HepG2 (cell line): Measurements from ENCODE around the gene BCAP29. TPM values are rescaled to one million over a fixed set of nuclear protein-coding genes. Genes with fewer than 3 reads are reported as not detected.

ENCODE experiments used
- ATRX ChIP-seq: sonication (generic); formaldehyde crosslinking; IDR thresholded peaks from 2 replicates; pipeline ENCODE4 v1.4.0; 2020; ENCODE audit warnings: missing genetic modification reagents, borderline replicate concordance
- HNRNPK ChIP-seq: fragments of 200-400 bp; formaldehyde crosslinking; IDR thresholded peaks from 2 replicates; pipeline ENCODE4 v1.6.1; 2018; ENCODE audit warnings: low read length, low read depth, moderate library complexity, mild to moderate bottlenecking; ENCODE audit not compliant: poor library complexity, severe bottlenecking
- MAX ChIP-seq: IDR thresholded peaks from 2 replicates; pipeline ENCODE4 v1.6.1; 2012; ENCODE audit warnings: inconsistent platforms
- MED13 ChIP-seq: sonication (generic); formaldehyde crosslinking; IDR thresholded peaks from 2 replicates; pipeline ENCODE4 v1.5.0; 2020; ENCODE audit warnings: missing genetic modification reagents
- MYC ChIP-seq: sonication (generic); formaldehyde crosslinking; IDR thresholded peaks from 2 replicates; pipeline ENCODE4 v1.9.0; 2021; ENCODE audit warnings: missing genetic modification reagents, borderline replicate concordance
- NFIB ChIP-seq: sonication (generic); formaldehyde crosslinking; IDR thresholded peaks from 2 replicates; pipeline ENCODE4 v1.9.0; 2021; ENCODE audit warnings: missing genetic modification reagents, mild to moderate bottlenecking, borderline replicate concordance
- SAFB2 ChIP-seq: sonication (generic); formaldehyde crosslinking; IDR thresholded peaks from 2 replicates; pipeline ENCODE4 v1.5.1; 2020; ENCODE audit warnings: missing genetic modification reagents, low read depth, mild to moderate bottlenecking, borderline replicate concordance
- SKIL ChIP-seq: sonication (generic); formaldehyde crosslinking; IDR thresholded peaks from 2 replicates; pipeline ENCODE4 v1.8.0; 2022; ENCODE audit warnings: missing genetic modification reagents, mild to moderate bottlenecking, moderate library complexity, borderline replicate concordance
- SOX13 ChIP-seq, 3 experiments: fragments of 450-650 bp in 1 of 3; sonication (generic) in 1 of 3; formaldehyde crosslinking in 1 of 3; IDR thresholded peaks in 2 of 3; conservative IDR thresholded peaks in 1 of 3; 2 replicates each; pipeline versions ENCODE4 v1.5.0 to v1.6.1; 2016 to 2020; ENCODE audit warnings: antibody characterized with exemption in 1 of 3, mild to moderate bottlenecking in 1 of 3, missing compliant biosample characterization in 1 of 3, missing genetic modification reagents in 1 of 3, moderate library complexity in 1 of 3
- STAT6 ChIP-seq: sonication (generic); formaldehyde crosslinking; IDR thresholded peaks from 2 replicates; pipeline ENCODE4 v1.4.0; 2020; ENCODE audit warnings: missing genetic modification reagents, mild to moderate bottlenecking, borderline replicate concordance
- TBP ChIP-seq: sonication (generic); formaldehyde crosslinking; IDR thresholded peaks from 2 replicates; pipeline ENCODE4 v1.5.0; 2020; ENCODE audit warnings: missing genetic modification reagents
- U2AF1 ChIP-seq: fragments of 200-400 bp; formaldehyde crosslinking; optimal IDR thresholded peaks from 2 replicates; pipeline ENCODE3; 2017; ENCODE audit warnings: mild to moderate bottlenecking, low read depth, low read length
- ZNF280B ChIP-seq: sonication (generic); formaldehyde crosslinking; IDR thresholded peaks from 2 replicates; pipeline ENCODE4 v1.5.0; 2020; ENCODE audit warnings: missing genetic modification reagents, mild to moderate bottlenecking, borderline replicate concordance
- ZNF33A ChIP-seq: sonication (generic); formaldehyde crosslinking; IDR thresholded peaks from 2 replicates; pipeline ENCODE4 v1.5.1; 2020; ENCODE audit warnings: missing genetic modification reagents, mild to moderate bottlenecking, moderate library complexity, borderline replicate concordance
- ZNF597 ChIP-seq: sonication (generic); formaldehyde crosslinking; IDR thresholded peaks from 2 replicates; pipeline ENCODE4 v1.5.0; 2020; ENCODE audit warnings: missing genetic modification reagents
- ZNF7 ChIP-seq: IDR thresholded peaks from 2 replicates; pipeline ENCODE4 v1.6.1; 2016; ENCODE audit warnings: missing biosample characterization, missing genetic modification reagents
- ZNF800 ChIP-seq: sonication (generic); formaldehyde crosslinking; IDR thresholded peaks from 2 replicates; pipeline ENCODE4 v1.4.0; 2020; ENCODE audit warnings: missing genetic modification reagents
- polyA plus RNA-seq, 8 experiments: library from polyadenylated mRNA; depleted of rRNA in 3 of 8; stranded (reverse) in 7 of 8; unstranded in 1 of 8; fragments of >200 nt; fragmentation: Illumina TruSeq in 4 of 8; extraction: Trizol in 4 of 8; gene quantifications; 2 replicates each; pipeline versions ENCODE4 v1.2.1 to v1.2.3, GENCODE V29; 2011 to 2016; ENCODE audit warnings: low read depth in 4 of 8, missing spikeins in 1 of 8, mixed read lengths in 1 of 8; ENCODE audit not compliant: insufficient read depth in 1 of 8
- total RNA-seq, 5 experiments: library from RNA; depleted of rRNA; stranded (reverse); fragments of >200 nt; fragmentation: Illumina TruSeq; extraction: Trizol; gene quantifications; 2 replicates each; pipeline ENCODE4 v1.2.3, GENCODE V29; 2016; ENCODE audit warnings: low read depth in 1 of 5

BCAP29 gene
- total and polyA plus RNA-seq, 2 of the 13 experiments (the other 11 are each of a cell fraction or from before 2014, with no cell fraction given) = 15.3 to 35.6 TPM

GRCh38 chr7:107563775-107564552, 16.1 kb upstream of the BCAP29 start, which contains the start of the genes COG5 and DUS4L (continued):
- TF ChIP-seq SKIL = no peak
- TF ChIP-seq TBP (CRISPR knock-in tag) = no peak
- TF ChIP-seq U2AF1 = peak; percentile 46
- no peak for TF ChIP-seq STAT6 (CRISPR knock-in tag)
- TF ChIP-seq SOX13 (IDR thresholded peaks at IDR 0.05) = no peak
- 0 out of 4 replicates have a peak, but pooled peaks of 1 of the 2 experiments have one; percentile 4 for TF ChIP-seq SOX13 (CRISPR knock-in tag; conservative IDR thresholded peaks at IDR 0.05 in 1 of 2, IDR thresholded peaks at IDR 0.05 in 1 of 2)
- TF ChIP-seq ATRX = no peak
- peak; percentile 67; the same call in 1 of the 2 replicates for TF ChIP-seq MED13 (CRISPR knock-in tag)
- peak; percentile 82 for TF ChIP-seq MAX
- TF ChIP-seq ZNF597 = no peak
- no peak for TF ChIP-seq ZNF280B (CRISPR knock-in tag)
- no peak for TF ChIP-seq SAFB2 (CRISPR knock-in tag)
- TF ChIP-seq ZNF7 = no peak
- TF ChIP-seq ZNF33A (CRISPR knock-in tag) = peak; percentile 92
- no peak for TF ChIP-seq HNRNPK
- 0 out of 2 replicates have a peak, but pooled peaks have one; percentile 44 for TF ChIP-seq ZNF800 (CRISPR knock-in tag)
- peak; percentile 92 for TF ChIP-seq MYC
- no peak for TF ChIP-seq NFIB (CRISPR knock-in tag)
